Activated CD8-positive, alpha-beta memory T cell treated with anti-CD3 and anti-CD28 coated beads, Interleukin-2, amount 10 ng/mL, durations not matched to agents 7 days and 5 days (primary cell): Measurements from ENCODE around the gene SPATS2L. TPM values are rescaled to one million over a fixed set of nuclear protein-coding genes. Genes with fewer than 3 reads are reported as not detected.

Experiments
- ATAC-seq: fragments of 150-1000 bp; cut with Tn5 transposase; one replicate; pipeline ENCODE4 v1.10.0; 2021; ENCODE audit warnings: moderate library complexity
- CTCF ChIA-PET: fragments of 350-600 bp; sonication (Branson Sonifier 250); formaldehyde crosslinking; loops from one replicate; lab custom pipeline; 2021; ENCODE audit warnings: antibody characterized with exemption; lab: Charles Lee
- DNase-seq: peaks from one replicate; pipeline ENCODE4 v3.0.0-alpha.2; 2020
- H3K27ac Mint-ChIP-seq: one replicate; pipeline ENCODE4 v1.8.0; 2021; ENCODE audit warnings: mild to moderate bottlenecking, mixed read lengths
- H3K27me3 Mint-ChIP-seq: one replicate; pipeline ENCODE4 v1.8.0; 2021; ENCODE audit warnings: mixed read lengths
- H3K36me3 Mint-ChIP-seq: one replicate; pipeline ENCODE4 v1.8.0; 2021; ENCODE audit warnings: mild to moderate bottlenecking, mixed read lengths
- H3K4me1 Mint-ChIP-seq: one replicate; pipeline ENCODE4 v1.8.0; 2021; ENCODE audit warnings: mixed read lengths
- H3K4me3 Mint-ChIP-seq: one replicate; pipeline ENCODE4 v1.8.0; 2021; ENCODE audit warnings: mild to moderate bottlenecking, moderate library complexity, mixed read lengths
- H3K9me3 Mint-ChIP-seq: one replicate; pipeline ENCODE4 v1.8.0; 2022; ENCODE audit warnings: low read depth, mixed read lengths
- total RNA-seq, 2 experiments: library from RNA; stranded (reverse); gene quantifications; one replicate each; pipeline ENCODE4 v1.2.3, GENCODE V29; 2021

The SPATS2L gene
- total RNA-seq, 2 experiments from 2014 or later: 62.9 to 89.7 TPM

GRCh38 chr2:200365209-200365608 is 58.7 kb downstream of the SPATS2L start:
- CTCF ChIA-PET: no interaction called here
- no peaks in the 10 kb centered on the region for H3K27me3 Mint-ChIP-seq
- ATAC-seq: no peak
- H3K4me3 Mint-ChIP-seq: no peak overlapping the region
- no peak for DNase-seq
- H3K4me1 Mint-ChIP-seq: peaks cover 2% of the 10 kb centered on the region
- peaks cover 8% of the 10 kb centered on the region for H3K36me3 Mint-ChIP-seq
- no peaks in the 10 kb centered on the region for H3K9me3 Mint-ChIP-seq
- H3K27ac Mint-ChIP-seq: no peak overlapping the region

- Mint-ChIP-seq H3K4me1 (peaks cover 2% of the 10 kb centered on the region), H3K9me3 (no peaks in the 10 kb centered on the region), H3K27me3 (no peaks in the 10 kb centered on the region), H3K4me3 (no peak overlapping the region), H3K36me3 (peaks cover 10% of the 10 kb centered on the region), H3K27ac (no peak overlapping the region)
- DNase-seq (no peak), ATAC-seq (no peak)
- CTCF ChIA-PET: no interaction called here
Measured at GRCh38 chr2:200367155-200367554, 60.7 kb downstream of the SPATS2L start.

GRCh38 chr2:200369886-200370285 is 63.4 kb downstream of the SPATS2L start:
- no peak overlapping the region for H3K27ac Mint-ChIP-seq
- peaks cover 24% of the 10 kb centered on the region for H3K4me1 Mint-ChIP-seq
- H3K36me3 Mint-ChIP-seq: peaks cover 18% of the 10 kb centered on the region
- no peak overlapping the region for H3K4me3 Mint-ChIP-seq
- no peaks in the 10 kb centered on the region for H3K27me3 Mint-ChIP-seq
- no peaks in the 10 kb centered on the region for H3K9me3 Mint-ChIP-seq
- DNase-seq: no peak
- no peak for ATAC-seq
- CTCF ChIA-PET: no interaction called here

GRCh38 chr2:200373231-200373630 is 66.7 kb downstream of the SPATS2L start:
- ATAC-seq: peak; percentile 44
- Mint-ChIP-seq H3K27ac (peak overlapping the region; percentile 97), H3K9me3 (no peaks in the 10 kb centered on the region), H3K36me3 (peaks cover 21% of the 10 kb centered on the region), H3K4me3 (peak overlapping the region; percentile 90), H3K4me1 (peaks cover 53% of the 10 kb centered on the region), H3K27me3 (no peaks in the 10 kb centered on the region)
- CTCF ChIA-PET: interaction anchor here (0.7 to 1.3 kb wide), 6 partner anchors 9 to 388 kb away, joined by 3 to 5 read pairs (median 3); no protein-coding TSS in a partner anchor
- no peak for DNase-seq

GRCh38 chr2:200373973-200374416 is 67.5 kb downstream of the SPATS2L start:
- CTCF ChIA-PET: interaction anchor here (0.8 to 1.9 kb wide), 4 partner anchors 9 to 96 kb away, joined by 3 to 4 read pairs (median 3); no protein-coding TSS in a partner anchor
- peak; percentile 71 for DNase-seq
- H3K27ac Mint-ChIP-seq: peak overlapping the region; percentile 97
- H3K9me3 Mint-ChIP-seq: no peaks in the 10 kb centered on the region
- H3K27me3 Mint-ChIP-seq: no peaks in the 10 kb centered on the region
- peaks cover 20% of the 10 kb centered on the region for H3K36me3 Mint-ChIP-seq
- ATAC-seq: peak; percentile 94
- peak overlapping the region; percentile 90 for H3K4me3 Mint-ChIP-seq
- H3K4me1 Mint-ChIP-seq: peaks cover 58% of the 10 kb centered on the region

GRCh38 chr2:200376513-200377354 is 70.2 kb downstream of the SPATS2L start:
- ATAC-seq (peak; percentile 25), DNase-seq (peak; percentile 58)
- no peaks in the 10 kb centered on the region for H3K9me3 Mint-ChIP-seq
- H3K4me3 Mint-ChIP-seq: no peak overlapping the region
- H3K36me3 Mint-ChIP-seq: peaks cover 16% of the 10 kb centered on the region
- peaks cover 76% of the 10 kb centered on the region for H3K4me1 Mint-ChIP-seq
- H3K27ac Mint-ChIP-seq: peak overlapping the region; percentile 69
- CTCF ChIA-PET: interaction anchor here (1.6 kb wide), 1 partner anchor 107 kb away, joined by 4 read pairs; no protein-coding TSS in a partner anchor
- no peaks in the 10 kb centered on the region for H3K27me3 Mint-ChIP-seq

- Mint-ChIP-seq H3K9me3 (no peaks in the 10 kb centered on the region), H3K27me3 (no peaks in the 10 kb centered on the region), H3K27ac (peak overlapping the region; percentile 69), H3K4me3 (no peak overlapping the region), H3K36me3 (peaks cover 14% of the 10 kb centered on the region), H3K4me1 (peaks cover 82% of the 10 kb centered on the region)
- CTCF ChIA-PET: interaction anchor here (1.6 kb wide), 1 partner anchor 106 kb away, joined by 4 read pairs; no protein-coding TSS in a partner anchor
- DNase-seq (no peak), ATAC-seq (no peak)
Measured at GRCh38 chr2:200377355-200378336, 71.2 kb downstream of the SPATS2L start.

GRCh38 chr2:200378652-200379290 is 72.3 kb downstream of the SPATS2L start:
- DNase-seq (no peak), ATAC-seq (no peak)
- Mint-ChIP-seq H3K4me3 (no peak overlapping the region), H3K27me3 (no peaks in the 10 kb centered on the region), H3K36me3 (peaks cover 21% of the 10 kb centered on the region), H3K4me1 (peaks cover 84% of the 10 kb centered on the region), H3K27ac (peak overlapping the region; percentile 2), H3K9me3 (no peaks in the 10 kb centered on the region)
- CTCF ChIA-PET: no interaction called here

GRCh38 chr2:200379481-200380090 is 73.1 kb downstream of the SPATS2L start:
- Mint-ChIP-seq H3K4me3 (no peak overlapping the region), H3K27ac (peak overlapping the region; percentile 1), H3K9me3 (no peaks in the 10 kb centered on the region), H3K27me3 (no peaks in the 10 kb centered on the region), H3K4me1 (peaks cover 77% of the 10 kb centered on the region), H3K36me3 (peaks cover 16% of the 10 kb centered on the region)
- ATAC-seq: no peak
- DNase-seq: no peak
- CTCF ChIA-PET: no interaction called here

GRCh38 chr2:200380091-200380561 is 73.6 kb downstream of the SPATS2L start:
- Mint-ChIP-seq H3K27me3 (no peaks in the 10 kb centered on the region), H3K4me3 (no peak overlapping the region), H3K36me3 (peaks cover 16% of the 10 kb centered on the region), H3K27ac (peak overlapping the region; percentile 33), H3K9me3 (no peaks in the 10 kb centered on the region), H3K4me1 (peaks cover 77% of the 10 kb centered on the region)
- DNase-seq (no peak), ATAC-seq (no peak)
- CTCF ChIA-PET: no interaction called here

GRCh38 chr2:200380833-200381542 is 74.5 kb downstream of the SPATS2L start:
- Mint-ChIP-seq H3K27me3 (no peaks in the 10 kb centered on the region), H3K4me1 (peaks cover 72% of the 10 kb centered on the region), H3K4me3 (no peak overlapping the region), H3K9me3 (no peaks in the 10 kb centered on the region), H3K36me3 (peaks cover 19% of the 10 kb centered on the region), H3K27ac (no peak overlapping the region)
- DNase-seq (no peak), ATAC-seq (no peak)
- CTCF ChIA-PET: no interaction called here

- Mint-ChIP-seq H3K36me3 (peaks cover 30% of the 10 kb centered on the region), H3K27me3 (no peaks in the 10 kb centered on the region), H3K4me3 (no peak overlapping the region), H3K9me3 (no peaks in the 10 kb centered on the region), H3K4me1 (peaks cover 60% of the 10 kb centered on the region), H3K27ac (peak overlapping the region; percentile 99)
- no peak for ATAC-seq
- DNase-seq: no peak
- CTCF ChIA-PET: interaction anchor here (0.7 to 1.0 kb wide), 3 partner anchors 8 to 25 kb away, joined by 3 read pairs; no protein-coding TSS in a partner anchor
Measured at GRCh38 chr2:200382874-200383273, 76.4 kb downstream of the SPATS2L start.
